B cell (primary cell): ENCODE data around the gene FZD1. TPM values are rescaled to one million over a fixed set of nuclear protein-coding genes. Genes with fewer than 3 reads are reported as not detected.

Source experiments
- ATAC-seq: fragments of 200-7000 bp; cut with Tn5 transposase; one replicate; pipeline ENCODE4 v1.10.0; 2021; ENCODE audit warnings: low read depth, mild to moderate bottlenecking, moderate number of reproducible peaks, moderate library complexity
- CTCF ChIA-PET: fragments of 350-600 bp; sonication (Branson Sonifier 250); formaldehyde crosslinking; loops from one replicate; lab custom pipeline; 2021; ENCODE audit warnings: antibody characterized with exemption, inconsistent platforms; lab: Charles Lee
- POLR2A ChIA-PET: fragments of 350-600 bp; sonication (Branson Sonifier 250); formaldehyde crosslinking; loops from one replicate; lab custom pipeline; 2021; ENCODE audit warnings: antibody characterized with exemption; lab: Charles Lee
- DNase-seq: peaks from one replicate; pipeline ENCODE4 v3.0.0; 2013
- H2AFZ ChIP-seq: 2 replicates; pipeline ENCODE4 v1.6.1; 2012; ENCODE audit warnings: mild to moderate bottlenecking, low read depth, low read length; ENCODE audit not compliant: insufficient read depth, poor library complexity, severe bottlenecking
- H3K27ac ChIP-seq, 2 donors: 1 replicate in 1 of 2; 2 replicates in 1 of 2; pipeline ENCODE4 v1.5.1; 2012 to 2013; ENCODE audit warnings: low read length in 2 of 2, mild to moderate bottlenecking in 2 of 2, moderate library complexity in 1 of 2
- H3K27me3 ChIP-seq, 4 experiments: fragments of 200-600 bp in 1 of 4; sonication (generic) in 1 of 4; replicated peaks in 1 of 4; 1 replicate in 2 of 4; 2 replicates in 2 of 4; pipeline versions ENCODE4 v1.6.1 to v1.7.0; 2013 to 2016; ENCODE audit warnings: low read length in 3 of 4, mild to moderate bottlenecking in 2 of 4, mixed read lengths in 1 of 4, moderate library complexity in 1 of 4; ENCODE audit not compliant: insufficient read depth in 4 of 4, control insufficient read depth in 3 of 4; ENCODE audit errors: control extremely low read depth in 1 of 4
- H3K36me3 ChIP-seq, 2 experiments: replicated peaks in 1 of 2; 1 replicate in 1 of 2; 2 replicates in 1 of 2; pipeline versions ENCODE4 v1.6.1 to v1.7.1; 2013; ENCODE audit warnings: low read length in 1 of 2; ENCODE audit not compliant: insufficient read depth in 2 of 2, control insufficient read depth in 1 of 2; ENCODE audit errors: control extremely low read depth in 1 of 2, extremely low read depth in 1 of 2
- H3K4me1 ChIP-seq, 2 donors: fragments of 200-600 bp in 1 of 2; sonication (generic) in 1 of 2; 1 replicate in 1 of 2; 2 replicates in 1 of 2; pipeline versions ENCODE4 v1.5.1 to v1.6.1; 2013 to 2017; ENCODE audit warnings: low read length in 2 of 2; ENCODE audit not compliant: control insufficient read depth in 2 of 2, insufficient read depth in 2 of 2
- H3K4me2 ChIP-seq: replicated peaks from 2 replicates; pipeline ENCODE3; 2012; ENCODE audit warnings: mild to moderate bottlenecking, low read depth, low read length; ENCODE audit not compliant: poor library complexity, severe bottlenecking
- H3K4me3 ChIP-seq, 5 experiments: fragments of 200-600 bp in 1 of 5; sonication (generic) in 1 of 5; 1 replicate in 3 of 5; 2 replicates in 2 of 5; pipeline versions ENCODE4 v1.5.1 to v1.7.0; 2011 to 2016; ENCODE audit warnings: low read length in 4 of 5, mild to moderate bottlenecking in 4 of 5, low read depth in 2 of 5, control low read depth in 1 of 5, moderate library complexity in 1 of 5; ENCODE audit not compliant: insufficient read depth in 1 of 5; ENCODE audit errors: control extremely low read depth in 1 of 5, extremely low read depth in 1 of 5
- H3K79me2 ChIP-seq: fragments of 200-600 bp; sonication (generic); one replicate; pipeline ENCODE4 v1.6.0; 2016; ENCODE audit warnings: low read length; ENCODE audit not compliant: control insufficient read depth, insufficient read depth
- H3K9ac ChIP-seq: fragments of 200-600 bp; sonication (generic); 2 replicates; pipeline ENCODE4 v1.6.1; 2017; ENCODE audit warnings: mild to moderate bottlenecking, low read length, moderate library complexity
- H3K9me3 ChIP-seq, 3 donors: one replicate each; pipeline versions ENCODE4 v1.6.1 to v1.7.1; 2013; ENCODE audit warnings: low read length in 2 of 3; ENCODE audit not compliant: control insufficient read depth in 2 of 3, insufficient read depth in 1 of 3; ENCODE audit errors: control extremely low read depth in 1 of 3
- H4K20me1 ChIP-seq: 2 replicates; pipeline ENCODE4 v1.6.0; 2012; ENCODE audit warnings: mild to moderate bottlenecking, low read length; ENCODE audit not compliant: insufficient read depth, control insufficient read depth, poor library complexity, severe bottlenecking
- H3K27ac Mint-ChIP-seq: one replicate; pipeline ENCODE4 v1.8.0; 2021; ENCODE audit warnings: mixed read lengths
- H3K27me3 Mint-ChIP-seq: one replicate; pipeline ENCODE4 v1.8.0; 2021; ENCODE audit warnings: mixed read lengths
- H3K4me1 Mint-ChIP-seq: one replicate; pipeline ENCODE4 v1.8.0; 2021; ENCODE audit warnings: mixed read lengths
- H3K4me3 Mint-ChIP-seq: one replicate; pipeline ENCODE4 v1.8.0; 2021; ENCODE audit warnings: mixed read lengths
- H3K9me3 Mint-ChIP-seq: one replicate; pipeline ENCODE4 v1.8.0; 2022; ENCODE audit warnings: mixed read lengths; ENCODE audit not compliant: insufficient read depth
- CTCF ChIP-seq: fragments of 200-600 bp; IDR thresholded peaks from one replicate; pipeline ENCODE4 v1.8.0; 2022; ENCODE audit warnings: antibody characterized with exemption, mild to moderate bottlenecking
- EZH2 ChIP-seq: IDR thresholded peaks from 2 replicates; pipeline ENCODE4 v1.6.1; 2012; ENCODE audit warnings: borderline replicate concordance, low read depth, mild to moderate bottlenecking, moderate library complexity, low read length; ENCODE audit not compliant: insufficient read depth, poor library complexity, severe bottlenecking
- WGBS: methylation state at CpG from one replicate; pipeline ENCODE4 v1.1.5; 2013; ENCODE audit warnings: missing lambda C conversion rate; ENCODE audit not compliant: insufficient coverage; 5-methylcytosine and 5-hydroxymethylcytosine counted together
- intact Hi-C: fragments of 100-400 bp; cut with micrococcal nuclease; formaldehyde crosslinking; loops from one replicate; pipeline ENCODE4 v1.10.0; 2022
- polyA plus RNA-seq: library from polyadenylated mRNA; depleted of rRNA; stranded (reverse); fragments of >200 nt; gene quantifications from 2 replicates; pipeline ENCODE4 v1.2.3, GENCODE V29; 2012
- total RNA-seq, 2 donors: library from RNA; stranded (reverse); fragments of 120-200 nt in 1 of 2; gene quantifications; 1 replicate in 1 of 2; 2 replicates in 1 of 2; pipeline versions ENCODE4 v1.2.3 to v1.2.4, GENCODE V29; 2013 to 2022

The FZD1 gene
- total and polyA plus RNA-seq, 2 donors (not counting 1 experiment from before 2014, with no cell fraction given): 0.15 to 0.49 TPM

- POLR2A ChIA-PET: no interaction called here
- CTCF ChIA-PET: no interaction called here
- no peak for DNase-seq
- Histone ChIP-seq H3K36me3 (no peaks in the 10 kb centered on the region), H2AFZ (no peak overlapping the region), H3K4me3 (no peak overlapping the region), H3K9me3 (no peaks in the 10 kb centered on the region), H3K9ac (no peak overlapping the region), H3K4me1 (no peaks in the 10 kb centered on the region), H3K79me2 (no peaks in the 10 kb centered on the region), H3K4me2 (no peak overlapping the region), H3K27ac (no peak overlapping the region), H3K27me3 (no peaks in the 10 kb centered on the region), H4K20me1 (no peaks in the 10 kb centered on the region)
- WGBS: no CpG with 5 or more reads among the region's 2 CpGs
- Mint-ChIP-seq H3K4me3 (no peak overlapping the region), H3K4me1 (no peaks in the 10 kb centered on the region), H3K27ac (no peak overlapping the region), H3K27me3 (peaks cover 12% of the 10 kb centered on the region), H3K9me3 (no peaks in the 10 kb centered on the region)
- TF ChIP-seq CTCF (no peak), EZH2 (no peak)
- intact Hi-C loops: no loop called here
- no peak for ATAC-seq
Measured at GRCh38 chr7:91228327-91228726, 35.9 kb upstream of the FZD1 start.

GRCh38 chr7:91228927-91229558 is 35.2 kb upstream of the FZD1 start:
- Histone ChIP-seq H3K36me3 (no peaks in the 10 kb centered on the region), H3K4me3 (no peak overlapping the region), H3K4me1 (no peaks in the 10 kb centered on the region), H2AFZ (no peak overlapping the region), H3K79me2 (no peaks in the 10 kb centered on the region), H3K27me3 (no peaks in the 10 kb centered on the region), H3K9me3 (no peaks in the 10 kb centered on the region), H3K27ac (no peak overlapping the region), H4K20me1 (no peaks in the 10 kb centered on the region), H3K4me2 (no peak overlapping the region), H3K9ac (no peak overlapping the region)
- no peaks in the 10 kb centered on the region for H3K4me1 Mint-ChIP-seq
- CTCF ChIA-PET: no interaction called here
- H3K4me3 Mint-ChIP-seq: no peak overlapping the region
- H3K9me3 Mint-ChIP-seq: no peaks in the 10 kb centered on the region
- no CpG with 5 or more reads among the region's 2 CpGs for WGBS
- TF ChIP-seq EZH2: no peak
- POLR2A ChIA-PET: interaction anchor here (0.7 kb wide), 1 partner anchor 92 kb away, joined by 3 read pairs; no protein-coding TSS in a partner anchor
- DNase-seq: no peak
- H3K27me3 Mint-ChIP-seq: peaks cover 14% of the 10 kb centered on the region
- no peak for ATAC-seq
- no peak overlapping the region for H3K27ac Mint-ChIP-seq
- intact Hi-C loops: no loop called here
